ENCODE results near the gene LEP. TPM values are rescaled to one million over a fixed set of nuclear protein-coding genes. Genes with fewer than 3 reads are reported as not detected.
"Not testable (repeated sequence)": the region's sequence is repeated elsewhere in the genome, so short reads cannot be mapped to it uniquely, and the experiment has no call there.

The LEP gene
- total RNA-seq, 1 experiment from 2014 or later, result not detected

DNA sequence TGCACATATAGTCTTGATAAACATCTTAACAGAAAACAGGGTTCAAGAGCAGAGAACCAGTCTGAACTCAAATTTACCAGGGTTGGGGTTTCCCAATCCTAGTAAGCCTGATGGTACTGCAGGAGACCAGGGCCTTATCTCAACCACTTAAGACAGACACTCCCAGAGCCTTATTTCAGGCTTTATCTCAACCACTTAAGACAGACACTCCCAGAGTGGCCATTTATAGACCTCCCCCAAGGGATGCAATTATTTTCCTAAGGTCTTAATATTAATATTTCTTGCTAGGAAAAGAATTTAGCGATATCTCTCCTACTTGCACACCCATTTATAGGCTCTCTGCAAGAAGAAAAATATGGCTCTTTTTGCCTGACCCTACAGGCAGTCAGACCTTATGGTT lies 39.4 kb downstream of the LEP start:
- ATAC-seq; H3K4me1 ChIP-seq (ENCODE audit: control insufficient read depth in 1 of 2, insufficient read depth in 2 of 2, low read length in 2 of 2); RAD21 ChIA-PET (ENCODE audit: low non-redundant PET in 1 of 2, low total read pairs in 2 of 2, uncharacterized antibody in 2 of 2, unreplicated experiment in 2 of 2); DNase-seq (ENCODE audit: low read depth, low spot score); H3K4me2 ChIP-seq (ENCODE audit: low read length); H3K27ac ChIP-seq (ENCODE audit: low read depth, low read length); intact Hi-C loops (cut with micrococcal nuclease); H3K9me3 ChIP-seq (ENCODE audit: control insufficient read depth in 1 of 2, insufficient read depth in 1 of 2, low read depth in 1 of 2, low read length in 2 of 2); H3K36me3 ChIP-seq (ENCODE audit: control insufficient read depth in 1 of 2, insufficient read depth in 2 of 2, low read length in 2 of 2); CTCF ChIA-PET; BruUV-seq (replicated peaks); H3K9me2 ChIP-seq (ENCODE audit: insufficient read depth); H2AFZ ChIP-seq (ENCODE audit: low read depth, low read length, poor library complexity, severe bottlenecking); H4K20me1 ChIP-seq (ENCODE audit: insufficient read depth); H3K27me3 ChIP-seq (ENCODE audit: insufficient read depth, low read length); H3K4me3 ChIP-seq (replicated peaks in 1 of 2; ENCODE audit: low read depth in 1 of 2, low read length in 2 of 2); POLR2A ChIA-PET; H3K79me2 ChIP-seq (ENCODE audit: insufficient read depth, low read length); H3K9ac ChIP-seq (ENCODE audit: low read length): not testable (repeated sequence)
- TF ChIP-seq CBX3 (IDR thresholded peaks at IDR 0.05; ENCODE audit: low read depth), result 0 out of 2 replicates have a peak, but pooled peaks have one; percentile 28

DNA sequence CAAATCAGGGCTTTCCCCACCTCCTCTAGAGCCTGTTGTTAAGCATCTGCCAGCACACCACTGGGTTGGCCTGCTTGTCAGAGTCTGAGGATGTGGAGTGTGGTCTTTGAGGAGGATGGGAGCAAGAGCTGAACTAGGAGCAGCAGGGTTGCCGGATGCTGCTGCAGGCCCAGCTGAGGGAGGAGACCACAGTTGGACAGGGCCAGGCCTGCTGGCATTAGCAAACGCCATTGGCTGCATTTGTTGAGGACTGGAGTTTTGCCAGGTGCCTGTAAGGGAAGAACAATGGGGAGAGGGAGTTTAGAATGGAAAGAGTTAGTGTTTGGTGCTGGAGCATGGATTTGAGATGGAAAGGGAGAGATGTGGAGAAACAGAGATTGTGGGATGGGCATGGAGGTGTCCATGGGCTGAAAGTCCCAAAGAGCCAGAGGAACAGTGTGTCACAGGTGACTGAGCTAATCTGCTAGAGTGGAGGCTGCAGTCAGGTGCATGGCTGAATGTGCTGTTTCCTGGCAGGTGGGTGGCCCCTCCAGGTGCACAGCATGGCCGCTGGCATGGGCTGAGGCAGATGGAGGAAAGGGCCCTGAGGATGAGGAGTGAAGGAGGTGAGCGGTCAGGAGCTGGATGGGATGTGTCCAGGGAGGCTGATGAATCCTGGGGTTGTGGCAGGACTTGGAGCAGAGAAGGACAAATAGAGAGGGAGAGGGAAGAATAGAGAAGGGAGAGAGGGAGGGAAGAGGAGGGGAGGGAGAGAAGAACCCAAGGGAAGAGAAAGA lies 40.7 kb downstream of the LEP start:
- peaks cover 0 to 4% of the 10 kb centered on the region in 2 experiments; a peak in 2 of 4 replicates for H3K9me3 ChIP-seq (ENCODE audit: control insufficient read depth in 1 of 2, insufficient read depth in 1 of 2, low read depth in 1 of 2, low read length in 2 of 2)
- H4K20me1 ChIP-seq (ENCODE audit: insufficient read depth), result no peaks in the 10 kb centered on the region
- H3K4me1 ChIP-seq (ENCODE audit: control insufficient read depth in 1 of 2, insufficient read depth in 2 of 2, low read length in 2 of 2), result no peaks in the 10 kb centered on the region
- POLR2A ChIA-PET, result no interaction called here
- intact Hi-C loops (cut with micrococcal nuclease), result no loop called here
- H3K4me2 ChIP-seq (ENCODE audit: low read length), result no peak overlapping the region
- no peaks in the 10 kb centered on the region for H3K79me2 ChIP-seq (ENCODE audit: insufficient read depth, low read length)
- H3K9ac ChIP-seq (ENCODE audit: low read length), result no peak overlapping the region
- TF ChIP-seq ZFX (IDR thresholded peaks at IDR 0.05) (no peak), CBX3 (IDR thresholded peaks at IDR 0.05; ENCODE audit: low read depth) (no peak), EZH2 (IDR thresholded peaks at IDR 0.05) (no peak)
- TF ChIP-seq, protein P1, sequence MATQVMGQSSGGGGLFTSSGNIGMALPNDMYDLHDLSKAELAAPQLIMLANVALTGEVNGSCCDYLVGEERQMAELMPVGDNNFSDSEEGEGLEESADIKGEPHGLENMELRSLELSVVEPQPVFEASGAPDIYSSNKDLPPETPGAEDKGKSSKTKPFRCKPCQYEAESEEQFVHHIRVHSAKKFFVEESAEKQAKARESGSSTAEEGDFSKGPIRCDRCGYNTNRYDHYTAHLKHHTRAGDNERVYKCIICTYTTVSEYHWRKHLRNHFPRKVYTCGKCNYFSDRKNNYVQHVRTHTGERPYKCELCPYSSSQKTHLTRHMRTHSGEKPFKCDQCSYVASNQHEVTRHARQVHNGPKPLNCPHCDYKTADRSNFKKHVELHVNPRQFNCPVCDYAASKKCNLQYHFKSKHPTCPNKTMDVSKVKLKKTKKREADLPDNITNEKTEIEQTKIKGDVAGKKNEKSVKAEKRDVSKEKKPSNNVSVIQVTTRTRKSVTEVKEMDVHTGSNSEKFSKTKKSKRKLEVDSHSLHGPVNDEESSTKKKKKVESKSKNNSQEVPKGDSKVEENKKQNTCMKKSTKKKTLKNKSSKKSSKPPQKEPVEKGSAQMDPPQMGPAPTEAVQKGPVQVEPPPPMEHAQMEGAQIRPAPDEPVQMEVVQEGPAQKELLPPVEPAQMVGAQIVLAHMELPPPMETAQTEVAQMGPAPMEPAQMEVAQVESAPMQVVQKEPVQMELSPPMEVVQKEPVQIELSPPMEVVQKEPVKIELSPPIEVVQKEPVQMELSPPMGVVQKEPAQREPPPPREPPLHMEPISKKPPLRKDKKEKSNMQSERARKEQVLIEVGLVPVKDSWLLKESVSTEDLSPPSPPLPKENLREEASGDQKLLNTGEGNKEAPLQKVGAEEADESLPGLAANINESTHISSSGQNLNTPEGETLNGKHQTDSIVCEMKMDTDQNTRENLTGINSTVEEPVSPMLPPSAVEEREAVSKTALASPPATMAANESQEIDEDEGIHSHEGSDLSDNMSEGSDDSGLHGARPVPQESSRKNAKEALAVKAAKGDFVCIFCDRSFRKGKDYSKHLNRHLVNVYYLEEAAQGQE (IDR thresholded peaks at IDR 0.05; ENCODE audit: low read depth), result no peak
- TF ChIP-seq, protein P2, sequence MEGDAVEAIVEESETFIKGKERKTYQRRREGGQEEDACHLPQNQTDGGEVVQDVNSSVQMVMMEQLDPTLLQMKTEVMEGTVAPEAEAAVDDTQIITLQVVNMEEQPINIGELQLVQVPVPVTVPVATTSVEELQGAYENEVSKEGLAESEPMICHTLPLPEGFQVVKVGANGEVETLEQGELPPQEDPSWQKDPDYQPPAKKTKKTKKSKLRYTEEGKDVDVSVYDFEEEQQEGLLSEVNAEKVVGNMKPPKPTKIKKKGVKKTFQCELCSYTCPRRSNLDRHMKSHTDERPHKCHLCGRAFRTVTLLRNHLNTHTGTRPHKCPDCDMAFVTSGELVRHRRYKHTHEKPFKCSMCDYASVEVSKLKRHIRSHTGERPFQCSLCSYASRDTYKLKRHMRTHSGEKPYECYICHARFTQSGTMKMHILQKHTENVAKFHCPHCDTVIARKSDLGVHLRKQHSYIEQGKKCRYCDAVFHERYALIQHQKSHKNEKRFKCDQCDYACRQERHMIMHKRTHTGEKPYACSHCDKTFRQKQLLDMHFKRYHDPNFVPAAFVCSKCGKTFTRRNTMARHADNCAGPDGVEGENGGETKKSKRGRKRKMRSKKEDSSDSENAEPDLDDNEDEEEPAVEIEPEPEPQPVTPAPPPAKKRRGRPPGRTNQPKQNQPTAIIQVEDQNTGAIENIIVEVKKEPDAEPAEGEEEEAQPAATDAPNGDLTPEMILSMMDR (IDR thresholded peaks at IDR 0.05 in 2 of 3, conservative IDR thresholded peaks at IDR 0.05 in 1 of 3; ENCODE audit: borderline replicate concordance in 1 of 3, insufficient read depth in 1 of 3, low read depth in 2 of 3, low read length in 2 of 3), result no peak
- RAD21 ChIA-PET (ENCODE audit: low non-redundant PET in 1 of 2, low total read pairs in 2 of 2, uncharacterized antibody in 2 of 2, unreplicated experiment in 2 of 2), result no interaction called here
- H3K36me3 ChIP-seq (ENCODE audit: control insufficient read depth in 1 of 2, insufficient read depth in 2 of 2, low read length in 2 of 2), result no peaks in the 10 kb centered on the region
- H3K27me3 ChIP-seq (ENCODE audit: insufficient read depth, low read length), result no peaks in the 10 kb centered on the region
- no peaks in the 10 kb centered on the region for H3K9me2 ChIP-seq (ENCODE audit: insufficient read depth)
- DNase-seq (ENCODE audit: low read depth, low spot score) (no peak), ATAC-seq (no peak)
- no peak overlapping the region for H3K27ac ChIP-seq (ENCODE audit: low read depth, low read length)
- no peak overlapping the region for H3K4me3 ChIP-seq (replicated peaks in 1 of 2; ENCODE audit: low read depth in 1 of 2, low read length in 2 of 2)
- H2AFZ ChIP-seq (ENCODE audit: low read depth, low read length, poor library complexity, severe bottlenecking), result no peak overlapping the region
- no TSS peak for BruUV-seq (replicated peaks)
- CTCF ChIA-PET, result no interaction called here
